Endothelial cell of umbilical vein (primary cell): ENCODE data around the gene DTWD2. TPM values are rescaled to one million over a fixed set of nuclear protein-coding genes. Genes with fewer than 3 reads are reported as not detected.
"Not testable (repeated sequence)": the region's sequence is repeated elsewhere in the genome, so short reads cannot be mapped to it uniquely, and the experiment has no call there.

ENCODE experiments used
- BruUV-seq: library from RNA; stranded (reverse); fragments of 400-500 nt; replicated peaks from 2 replicates; lab custom pipeline; 2021; lab: Mats Ljungman, UMichigan
- CTCF ChIA-PET: fragments of 300-600, 350-600 bp; sonication (Branson Sonifier 250); formaldehyde crosslinking; loops from one replicate; lab custom pipeline; 2021; ENCODE audit warnings: antibody characterized with exemption, inconsistent platforms; lab: Charles Lee
- POLR2A ChIA-PET: fragments of 300-600, 350-600 bp; sonication (Branson Sonifier 250); formaldehyde crosslinking; loops from one replicate; lab custom pipeline; 2021; ENCODE audit warnings: antibody characterized with exemption, inconsistent platforms; lab: Charles Lee
- DNase-seq: peaks from one replicate; pipeline ENCODE4 v3.0.0-alpha.2; 2011; ENCODE audit warnings: low read depth, low spot score
- FAIRE-seq: peaks from 2 replicates; lab custom pipeline; 2011; peaks lifted over from hg19 to GRCh38; lab: Jason Lieb, UNC
- H2AFZ ChIP-seq: 2 replicates; pipeline ENCODE4 v1.6.0; 2012; ENCODE audit warnings: low read depth, low read length, control low read depth, inconsistent platforms
- H3K27ac ChIP-seq: 2 replicates; pipeline ENCODE4 v1.5.1; 2011; ENCODE audit warnings: low read depth, mild to moderate bottlenecking, control low read depth, low read length, moderate library complexity; ENCODE audit not compliant: insufficient read depth
- H3K27me3 ChIP-seq, 2 experiments: 2 replicates each; pipeline versions ENCODE4 v1.6.0 to v1.6.1; 2011; ENCODE audit warnings: low read length in 2 of 2, mixed read lengths in 1 of 2; ENCODE audit not compliant: control insufficient read depth in 2 of 2, insufficient read depth in 2 of 2
- H3K36me3 ChIP-seq, 2 experiments: 2 replicates in 1 of 2; 3 replicates in 1 of 2; pipeline ENCODE4 v1.5.1; 2011; ENCODE audit warnings: low read length in 2 of 2, mild to moderate bottlenecking in 1 of 2, moderate library complexity in 1 of 2; ENCODE audit not compliant: control insufficient read depth in 2 of 2, insufficient read depth in 2 of 2; ENCODE audit errors: extremely low read depth in 1 of 2
- H3K4me1 ChIP-seq: 3 replicates; pipeline ENCODE4 v1.5.1; 2011; ENCODE audit warnings: mild to moderate bottlenecking, low read length; ENCODE audit not compliant: control insufficient read depth, insufficient read depth; ENCODE audit errors: extremely low read depth
- H3K4me2 ChIP-seq: 2 replicates; pipeline ENCODE4 v1.6.1; 2011; ENCODE audit warnings: low read length, control low read depth, mixed read lengths; ENCODE audit not compliant: insufficient read depth
- H3K4me3 ChIP-seq, 3 experiments: fragments of 200-600 bp in 1 of 3; sonication (generic), shearing (Covaris generic) in 1 of 3; replicated peaks in 1 of 3; 2 replicates each; pipeline ENCODE4 v1.5.1; 2011 to 2016; ENCODE audit warnings: control low read depth in 3 of 3, low read length in 3 of 3, mild to moderate bottlenecking in 2 of 3, inconsistent platforms in 1 of 3, low read depth in 1 of 3, moderate library complexity in 1 of 3; ENCODE audit not compliant: insufficient read depth in 1 of 3
- H3K79me2 ChIP-seq: 2 replicates; pipeline ENCODE4 v1.6.0; 2012; ENCODE audit warnings: low read length, inconsistent platforms; ENCODE audit not compliant: control insufficient read depth, insufficient read depth
- H3K9ac ChIP-seq: replicated peaks from 2 replicates; pipeline ENCODE3; 2011; ENCODE audit warnings: low read length, control low read depth; ENCODE audit not compliant: insufficient read depth; ENCODE audit errors: extremely low read depth
- H3K9me1 ChIP-seq: replicated peaks from 3 replicates; pipeline ENCODE4 v1.6.0; 2011; ENCODE audit warnings: mild to moderate bottlenecking, low read length; ENCODE audit not compliant: control insufficient read depth, insufficient read depth; ENCODE audit errors: extremely low read depth
- H3K9me3 ChIP-seq: replicated peaks from 2 replicates; pipeline ENCODE4 v1.5.1; 2012; ENCODE audit warnings: low read length, inconsistent platforms; ENCODE audit not compliant: control insufficient read depth, insufficient read depth
- H4K20me1 ChIP-seq: replicated peaks from 2 replicates; pipeline ENCODE3; 2011; ENCODE audit warnings: mild to moderate bottlenecking, low read length; ENCODE audit not compliant: control insufficient read depth, insufficient read depth; ENCODE audit errors: extremely low read depth
- EZH2 ChIP-seq: IDR thresholded peaks from 2 replicates; pipeline ENCODE4 v1.6.1; 2012; ENCODE audit warnings: borderline replicate concordance, low read depth, mild to moderate bottlenecking, moderate library complexity, low read length, inconsistent platforms; ENCODE audit not compliant: severe bottlenecking
- JUN ChIP-seq: IDR thresholded peaks from 2 replicates; pipeline ENCODE4 v1.6.1; 2011; ENCODE audit warnings: borderline replicate concordance, low read depth; ENCODE audit not compliant: insufficient read length, insufficient read depth
- MYC ChIP-seq: IDR thresholded peaks from one replicate; pipeline ENCODE4 v1.6.1; 2011; ENCODE audit warnings: mild to moderate bottlenecking, low read depth, low read length
- POLR2AphosphoS5 ChIP-seq: IDR thresholded peaks from 2 replicates; pipeline ENCODE4 v1.6.1; 2012; ENCODE audit warnings: low read depth, mild to moderate bottlenecking, control low read depth, low read length, moderate library complexity; ENCODE audit not compliant: insufficient read depth
- dilution Hi-C: fragments of 300-500 bp; cut with MboI; formaldehyde crosslinking; loops from one replicate; pipeline ENCODE4 v1.15.0; 2019; ENCODE audit warnings: low sequenced_read_pairs; ENCODE audit not compliant: extremely low pct_ligation_motif_present
- intact Hi-C: fragments of 100-400 bp; cut with micrococcal nuclease; formaldehyde crosslinking; loops from one replicate; pipeline ENCODE4 v1.10.0; 2022
- polyA plus RNA-seq, 4 experiments: library from polyadenylated mRNA; depleted of rRNA in 3 of 4; stranded (reverse) in 3 of 4; unstranded in 1 of 4; fragments of >200 nt; gene quantifications; 2 replicates each; pipeline versions ENCODE4 v1.2.1 to v1.2.3, GENCODE V29; 2011 to 2012; ENCODE audit warnings: missing spikeins in 1 of 4
- total RNA-seq: library from RNA; stranded (reverse); gene quantifications from 2 replicates; pipeline ENCODE4 v1.2.3, GENCODE V29; 2021

DTWD2 gene
- total and polyA plus RNA-seq, 2 donors (not counting 3 experiments of a cell fraction or from before 2014, with no cell fraction given) = 0.99 to 1.1 TPM

- H3K9ac ChIP-seq = no peak overlapping the region
- DNase-seq = no peak
- H3K27me3 ChIP-seq = no peaks in the 10 kb centered on the region
- POLR2A ChIA-PET = no interaction called here
- H2AFZ ChIP-seq = no peak overlapping the region
- BruUV-seq = no TSS peak
- intact Hi-C loops = no loop called here
- H3K79me2 ChIP-seq = no peaks in the 10 kb centered on the region
- CTCF ChIA-PET = no interaction called here
- TF ChIP-seq MYC (no peak), POLR2AphosphoS5 (no peak), EZH2 (no peak), JUN (no peak)
- no peaks in the 10 kb centered on the region for H3K4me1 ChIP-seq
- no peaks in the 10 kb centered on the region for H4K20me1 ChIP-seq
- no peak overlapping the region for H3K4me3 ChIP-seq
- H3K9me3 ChIP-seq = no peaks in the 10 kb centered on the region
- no peak for FAIRE-seq
- dilution Hi-C loops = no loop called here
- no peaks in the 10 kb centered on the region for H3K9me1 ChIP-seq
- H3K27ac ChIP-seq = no peak overlapping the region
- no peak overlapping the region for H3K4me2 ChIP-seq
- H3K36me3 ChIP-seq = no peaks in the 10 kb centered on the region
Observed at GRCh38 chr5:118882666-118883065, 105.7 kb downstream of the DTWD2 start.

DNA sequence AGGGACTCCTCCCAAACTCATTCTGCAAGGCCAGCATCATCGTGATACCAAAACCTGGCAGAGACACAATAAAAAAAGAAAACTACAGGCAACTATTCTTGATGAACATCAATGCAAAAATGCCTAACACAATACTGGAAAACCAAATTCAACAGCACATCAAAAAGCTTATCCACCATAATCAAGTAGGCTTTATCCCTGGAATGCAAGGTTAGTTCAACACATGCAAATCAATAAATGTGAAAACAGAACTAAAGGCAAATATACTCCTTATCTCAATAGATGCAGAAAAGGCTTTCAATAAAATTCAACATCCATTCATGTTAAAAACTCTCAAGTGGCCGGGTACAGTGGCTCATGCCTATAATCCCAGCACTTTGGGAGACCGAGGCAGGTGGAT lies 111.5 kb downstream of the DTWD2 start:
- H3K36me3 ChIP-seq, H4K20me1 ChIP-seq, dilution Hi-C loops, BruUV-seq, H3K79me2 ChIP-seq, H3K4me3 ChIP-seq, H3K4me2 ChIP-seq, FAIRE-seq, intact Hi-C loops, H3K9me3 ChIP-seq, H3K9me1 ChIP-seq, H2AFZ ChIP-seq, DNase-seq, H3K4me1 ChIP-seq, H3K9ac ChIP-seq, CTCF ChIA-PET, POLR2A ChIA-PET, H3K27me3 ChIP-seq, H3K27ac ChIP-seq: not testable (repeated sequence)
